ENCODE results near the gene BRI3.
"Not testable (repeated sequence)": the region's sequence is repeated elsewhere in the genome, so short reads cannot be mapped to it uniquely, and the experiment has no call there.

The BRI3 gene

DNA sequence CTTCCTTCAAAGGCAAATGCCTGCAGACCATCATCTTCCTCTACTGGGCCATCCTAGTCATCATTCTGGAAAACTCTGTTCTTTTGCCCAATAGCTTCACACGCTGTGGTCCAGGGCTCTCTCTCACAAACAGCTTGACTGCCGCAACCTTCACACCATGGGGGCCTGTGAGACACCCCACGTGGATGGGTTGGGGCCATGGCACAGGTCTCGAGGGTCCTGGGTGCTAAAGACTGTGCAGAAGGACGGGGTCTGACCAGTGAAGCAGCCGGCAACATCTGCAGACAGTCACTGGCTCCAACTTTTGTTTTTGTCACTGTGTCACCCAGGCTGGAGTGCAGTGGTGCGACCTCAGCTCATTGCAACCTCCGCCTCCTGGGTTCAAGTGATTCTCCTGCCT is 28.1 kb downstream of the BRI3 start:
- 89 to 95% methylated on average over 8 of the region's 8 CpGs for WGBS, 2 experiments
- H3K36me3 ChIP-seq (ENCODE audit: control insufficient read depth, insufficient read depth, low read length), result peaks cover 6% of the 10 kb centered on the region

GRCh38 chr7:98312201-98312600 is 30.7 kb downstream of the BRI3 start:
- H3K27ac ChIP-seq (ENCODE audit: insufficient read depth, low read depth, low read length, poor library complexity, severe bottlenecking), result no peak overlapping the region
- H3K36me3 ChIP-seq (ENCODE audit: control insufficient read depth, insufficient read depth, low read length), result peaks cover 9% of the 10 kb centered on the region
- WGBS, 2 experiments, result 92 to 93% methylated on average over 7 of the region's 7 CpGs

More for the DNA sequence above, 28.1 kb downstream of the BRI3 start:
- Histone ChIP-seq H3K27me3 (ENCODE audit: control insufficient read depth, insufficient read depth, low read length, poor library complexity, severe bottlenecking) (no peaks in the 10 kb centered on the region), H3K27ac (ENCODE audit: insufficient read depth, low read depth, low read length, poor library complexity, severe bottlenecking) (no peak overlapping the region), H3K4me1 (ENCODE audit: control insufficient read depth, insufficient read depth, low read length) (no peaks in the 10 kb centered on the region), H3K9me3 (ENCODE audit: control insufficient read depth, low read length) (no peaks in the 10 kb centered on the region), H3K4me3 (ENCODE audit: insufficient read depth, low read depth, low read length) (no peak overlapping the region)

GRCh38 chr7:98314469-98314868 is 33.0 kb downstream of the BRI3 start:
- 95 to 96% methylated on average over 11 of the region's 11 CpGs for WGBS, 2 experiments
- no peaks in the 10 kb centered on the region for H3K27me3 ChIP-seq (ENCODE audit: control insufficient read depth, insufficient read depth, low read length, poor library complexity, severe bottlenecking)

More at GRCh38 chr7:98312201-98312600, 30.7 kb downstream of the BRI3 start:
- no peaks in the 10 kb centered on the region for H3K27me3 ChIP-seq (ENCODE audit: control insufficient read depth, insufficient read depth, low read length, poor library complexity, severe bottlenecking)
- no peaks in the 10 kb centered on the region for H3K4me1 ChIP-seq (ENCODE audit: control insufficient read depth, insufficient read depth, low read length)
- no peak overlapping the region for H3K4me3 ChIP-seq (ENCODE audit: insufficient read depth, low read depth, low read length)
- no peaks in the 10 kb centered on the region for H3K9me3 ChIP-seq (ENCODE audit: control insufficient read depth, low read length)

DNA sequence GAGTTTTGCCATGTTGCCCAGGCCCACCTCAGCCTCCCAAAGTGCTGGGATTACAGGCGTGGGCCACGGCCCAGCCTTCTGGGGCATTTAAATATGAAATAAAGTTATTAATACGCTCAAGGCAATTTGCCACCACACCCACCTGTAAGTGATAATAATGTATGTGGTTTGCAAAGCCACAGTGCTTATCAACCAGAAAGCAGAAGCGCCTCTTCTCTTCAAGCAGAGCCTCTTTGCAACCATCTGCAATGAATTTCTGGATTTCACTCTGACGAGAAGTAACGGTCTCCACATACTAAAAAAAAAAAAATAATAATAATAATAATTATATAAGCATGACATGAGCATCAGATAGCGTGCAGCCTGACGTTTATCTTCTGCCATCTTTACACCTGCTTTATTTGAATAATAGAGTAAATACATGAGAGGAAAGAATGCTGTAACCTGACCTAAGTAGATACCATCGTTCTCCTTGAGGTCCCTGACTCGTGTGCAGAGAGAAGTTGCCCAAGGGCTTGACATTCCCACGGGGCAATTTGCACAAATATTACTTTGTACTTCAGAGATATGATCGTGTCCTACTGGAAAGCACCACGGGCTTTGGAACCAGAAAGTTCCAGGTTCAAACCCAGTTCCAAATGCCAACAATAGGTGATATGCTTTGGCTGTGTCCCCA is 34.0 kb downstream of the BRI3 start:
- Histone ChIP-seq H3K4me3 (ENCODE audit: insufficient read depth, low read depth, low read length) (no peak overlapping the region), H3K9me3 (ENCODE audit: control insufficient read depth, low read length) (no peaks in the 10 kb centered on the region), H3K4me1 (ENCODE audit: control insufficient read depth, insufficient read depth, low read length) (no peaks in the 10 kb centered on the region), H3K27ac (ENCODE audit: insufficient read depth, low read depth, low read length, poor library complexity, severe bottlenecking) (no peak overlapping the region), H3K36me3 (ENCODE audit: control insufficient read depth, insufficient read depth, low read length) (peaks cover 3% of the 10 kb centered on the region), H3K27me3 (ENCODE audit: control insufficient read depth, insufficient read depth, low read length, poor library complexity, severe bottlenecking) (no peaks in the 10 kb centered on the region)
- WGBS, 2 experiments, result 94% methylated on average over 7 to 11 of the region's 13 CpGs

More at GRCh38 chr7:98314469-98314868, 33.0 kb downstream of the BRI3 start:
- H3K4me1 ChIP-seq (ENCODE audit: control insufficient read depth, insufficient read depth, low read length), result no peaks in the 10 kb centered on the region
- H3K27ac ChIP-seq (ENCODE audit: insufficient read depth, low read depth, low read length, poor library complexity, severe bottlenecking), result no peak overlapping the region
- no peak overlapping the region for H3K4me3 ChIP-seq (ENCODE audit: insufficient read depth, low read depth, low read length)
- H3K9me3 ChIP-seq (ENCODE audit: control insufficient read depth, low read length), result no peaks in the 10 kb centered on the region
- peaks cover 3% of the 10 kb centered on the region for H3K36me3 ChIP-seq (ENCODE audit: control insufficient read depth, insufficient read depth, low read length)

- H3K36me3 ChIP-seq (ENCODE audit: control insufficient read depth, insufficient read depth, low read length); H3K27me3 ChIP-seq (ENCODE audit: control insufficient read depth, insufficient read depth, low read length, poor library complexity, severe bottlenecking); H3K27ac ChIP-seq (ENCODE audit: insufficient read depth, low read depth, low read length, poor library complexity, severe bottlenecking); H3K4me1 ChIP-seq (ENCODE audit: control insufficient read depth, insufficient read depth, low read length); H3K9me3 ChIP-seq (ENCODE audit: control insufficient read depth, low read length); H3K4me3 ChIP-seq (ENCODE audit: insufficient read depth, low read depth, low read length): not testable (repeated sequence)
- 90 to 92% methylated on average over 4 of the region's 4 CpGs for WGBS, 2 experiments
These were observed 34.6 kb downstream of the BRI3 start for GRCh38 chr7:98315994-98316527.

DNA sequence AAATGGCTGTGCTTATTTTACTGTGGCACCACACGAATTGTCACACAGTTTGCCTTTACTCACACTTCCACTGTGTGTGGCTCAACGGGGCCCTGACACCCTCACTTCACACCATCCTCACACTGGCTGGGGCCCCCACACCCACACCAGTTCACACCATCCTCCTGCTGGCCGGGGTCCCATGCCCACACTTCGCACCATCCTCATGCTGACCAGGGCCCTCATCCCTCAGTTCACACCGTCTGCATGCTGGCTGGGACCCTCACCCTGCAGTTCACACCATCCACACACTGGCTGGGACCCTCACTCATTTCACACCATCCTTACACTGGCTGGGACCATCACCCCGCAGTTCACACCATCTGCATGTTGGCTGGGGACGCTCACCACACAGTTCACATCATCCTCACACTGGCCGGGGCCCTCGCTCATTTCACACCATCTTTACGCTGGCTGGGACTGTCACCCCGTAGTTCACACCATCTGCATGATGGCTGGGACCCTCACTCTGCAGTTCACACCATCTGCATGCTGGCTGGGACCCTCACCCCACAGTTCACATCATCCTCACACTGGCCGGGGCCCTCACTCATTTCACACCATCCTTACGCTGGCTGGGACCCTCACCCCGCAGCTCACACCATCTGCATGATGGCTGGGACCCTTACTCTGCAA is 36.0 kb downstream of the BRI3 start:
- Histone ChIP-seq H3K27ac (ENCODE audit: insufficient read depth, low read depth, low read length, poor library complexity, severe bottlenecking) (no peak overlapping the region), H3K4me3 (ENCODE audit: insufficient read depth, low read depth, low read length) (no peak overlapping the region)
- 95% methylated on average over 14 of the region's 14 CpGs for WGBS, 2 experiments

GRCh38 chr7:98319176-98319575 is 37.7 kb downstream of the BRI3 start:
- Histone ChIP-seq H3K9me3 (ENCODE audit: control insufficient read depth, low read length) (no peaks in the 10 kb centered on the region), H3K27me3 (ENCODE audit: control insufficient read depth, insufficient read depth, low read length, poor library complexity, severe bottlenecking) (no peaks in the 10 kb centered on the region), H3K27ac (ENCODE audit: insufficient read depth, low read depth, low read length, poor library complexity, severe bottlenecking) (no peak overlapping the region), H3K4me1 (ENCODE audit: control insufficient read depth, insufficient read depth, low read length) (peaks cover 8% of the 10 kb centered on the region), H3K36me3 (ENCODE audit: control insufficient read depth, insufficient read depth, low read length) (peaks cover 3% of the 10 kb centered on the region), H3K4me3 (ENCODE audit: insufficient read depth, low read depth, low read length) (no peak overlapping the region)
- WGBS, 2 experiments, result 94 to 96% methylated on average over 9 of the region's 9 CpGs

More for the DNA sequence above, 36.0 kb downstream of the BRI3 start:
- Histone ChIP-seq H3K36me3 (ENCODE audit: control insufficient read depth, insufficient read depth, low read length) (peaks cover 3% of the 10 kb centered on the region), H3K4me1 (ENCODE audit: control insufficient read depth, insufficient read depth, low read length) (no peaks in the 10 kb centered on the region), H3K9me3 (ENCODE audit: control insufficient read depth, low read length) (no peaks in the 10 kb centered on the region), H3K27me3 (ENCODE audit: control insufficient read depth, insufficient read depth, low read length, poor library complexity, severe bottlenecking) (no peaks in the 10 kb centered on the region)

DNA sequence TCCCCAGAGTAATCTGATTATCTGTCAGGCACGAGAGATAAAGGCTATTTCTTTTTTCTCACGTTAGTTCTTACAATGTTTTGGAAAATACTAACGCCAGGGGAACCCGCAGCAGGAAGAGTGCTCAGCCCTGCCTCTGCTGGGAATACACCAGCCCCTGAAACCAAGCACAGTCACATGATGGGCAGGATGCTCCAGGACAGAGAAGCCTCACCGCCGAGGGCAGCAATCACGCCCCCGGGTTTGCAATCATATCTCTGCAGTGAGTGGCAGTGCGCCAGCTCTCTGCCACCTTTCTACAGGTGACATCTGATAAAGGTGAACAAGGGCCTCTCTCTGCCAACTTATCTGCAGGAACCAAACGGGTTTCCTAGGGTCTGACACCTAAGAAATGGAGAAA is 39.8 kb downstream of the BRI3 start:
- no peaks in the 10 kb centered on the region for H3K27me3 ChIP-seq (ENCODE audit: control insufficient read depth, insufficient read depth, low read length, poor library complexity, severe bottlenecking)
- H3K36me3 ChIP-seq (ENCODE audit: control insufficient read depth, insufficient read depth, low read length), result no peaks in the 10 kb centered on the region
- H3K4me1 ChIP-seq (ENCODE audit: control insufficient read depth, insufficient read depth, low read length), result peaks cover 9% of the 10 kb centered on the region
- H3K9me3 ChIP-seq (ENCODE audit: control insufficient read depth, low read length), result no peaks in the 10 kb centered on the region
- H3K27ac ChIP-seq (ENCODE audit: insufficient read depth, low read depth, low read length, poor library complexity, severe bottlenecking), result no peak overlapping the region
- WGBS, 2 experiments, result 95% methylated on average over 10 of the region's 10 CpGs
- no peak overlapping the region for H3K4me3 ChIP-seq (ENCODE audit: insufficient read depth, low read depth, low read length)

GRCh38 chr7:98322331-98323270 is 41.1 kb downstream of the BRI3 start:
- Histone ChIP-seq H3K27ac (ENCODE audit: insufficient read depth, low read depth, low read length, poor library complexity, severe bottlenecking) (no peak overlapping the region), H3K9me3 (ENCODE audit: control insufficient read depth, low read length) (no peaks in the 10 kb centered on the region), H3K27me3 (ENCODE audit: control insufficient read depth, insufficient read depth, low read length, poor library complexity, severe bottlenecking) (no peaks in the 10 kb centered on the region), H3K4me1 (ENCODE audit: control insufficient read depth, insufficient read depth, low read length) (peaks cover 9% of the 10 kb centered on the region), H3K36me3 (ENCODE audit: control insufficient read depth, insufficient read depth, low read length) (no peaks in the 10 kb centered on the region), H3K4me3 (ENCODE audit: insufficient read depth, low read depth, low read length) (no peak overlapping the region)
- 88 to 89% methylated on average over 24 of the region's 24 CpGs for WGBS, 2 experiments
